ENCODE measurements around the gene ARSB. TPM values are rescaled to one million over a fixed set of nuclear protein-coding genes. Genes with fewer than 3 reads are reported as not detected.

ARSB gene
- total RNA-seq, 1 experiment from 2014 or later, result 18.1 TPM

- TF ChIP-seq POLR2AphosphoS5 (IDR thresholded peaks at IDR 0.05; ENCODE audit: low read depth, low read length) (no peak), SIN3A (IDR thresholded peaks at IDR 0.05; ENCODE audit: borderline replicate concordance, insufficient read depth, low read depth, low read length) (no peak)
- Histone ChIP-seq H3K4me1 (ENCODE audit: control insufficient read depth, insufficient read depth, low read length) (no peaks in the 10 kb centered on the region), H3K9me3 (ENCODE audit: control insufficient read depth, insufficient read depth, low read depth, low read length) (no peaks in the 10 kb centered on the region), H3K27me3 (ENCODE audit: control insufficient read depth, insufficient read depth, low read length) (peaks cover 11% of the 10 kb centered on the region), H3K27ac (ENCODE audit: low read length) (no peak overlapping the region), H3K4me3 (ENCODE audit: low read depth in 2 of 2, low read length in 2 of 2) (no peak overlapping the region), H3K36me3 (ENCODE audit: control insufficient read depth, insufficient read depth, low read length) (no peaks in the 10 kb centered on the region)
- ChIA-PET CTCF (interaction anchor here (1.0 kb wide), 1 partner anchor 11 kb away, joined by 4 read pairs; no protein-coding TSS in a partner anchor), POLR2A (no interaction called here)
- no TSS peak for BruUV-seq (replicated peaks)
- ATAC-seq, result no peak
- no peak for DNase-seq (ENCODE audit: low read depth, low spot score)
- intact Hi-C loops (cut with micrococcal nuclease; ENCODE audit: unreplicated experiment), result no loop called here
- in situ Hi-C loops (cut with HindIII; ENCODE audit: low pct_unique_long_range_greater_than_20kb, low sequenced_read_pairs), result no loop called here
Observed at GRCh38 chr5:79032031-79032695, 47.1 kb upstream of the ARSB start.

GRCh38 chr5:79031485-79031867, 46.4 kb upstream of the ARSB start:
- Histone ChIP-seq H3K27ac (ENCODE audit: low read length) (no peak overlapping the region), H3K4me3 (ENCODE audit: low read depth in 2 of 2, low read length in 2 of 2) (no peak overlapping the region), H3K4me1 (ENCODE audit: control insufficient read depth, insufficient read depth, low read length) (no peaks in the 10 kb centered on the region), H3K36me3 (ENCODE audit: control insufficient read depth, insufficient read depth, low read length) (no peaks in the 10 kb centered on the region), H3K27me3 (ENCODE audit: control insufficient read depth, insufficient read depth, low read length) (peaks cover 14% of the 10 kb centered on the region), H3K9me3 (ENCODE audit: control insufficient read depth, insufficient read depth, low read depth, low read length) (no peaks in the 10 kb centered on the region)
- no peak for DNase-seq (ENCODE audit: low read depth, low spot score)
- intact Hi-C loops (cut with micrococcal nuclease; ENCODE audit: unreplicated experiment) (no loop called here), in situ Hi-C loops (cut with HindIII; ENCODE audit: low pct_unique_long_range_greater_than_20kb, low sequenced_read_pairs) (no loop called here)
- ChIA-PET CTCF (no interaction called here), POLR2A (no interaction called here)
- ATAC-seq, result no peak
- BruUV-seq (replicated peaks), result no TSS peak
- TF ChIP-seq SIN3A (IDR thresholded peaks at IDR 0.05; ENCODE audit: borderline replicate concordance, insufficient read depth, low read depth, low read length) (no peak), CTCF (IDR thresholded peaks at IDR 0.05) (no peak), TCF7L2 (IDR thresholded peaks at IDR 0.05; ENCODE audit: low read depth, low read length) (no peak), REST (IDR thresholded peaks at IDR 0.05; ENCODE audit: insufficient read depth in 1 of 2, low read depth in 2 of 2, low read length in 1 of 2) (no peak), POLR2AphosphoS5 (IDR thresholded peaks at IDR 0.05; ENCODE audit: low read depth, low read length) (no peak)
